GM12878 (cell line): Measurements from ENCODE around the gene FAM83G.

ENCODE experiments used
- ASH2L ChIP-seq: fragments of 300-600, 200-600 bp; sonication (generic); IDR thresholded peaks from 2 replicates; pipeline ENCODE4 v1.6.1; 2017; ENCODE audit warnings: low read depth, mild to moderate bottlenecking, borderline replicate concordance
- CBX3 ChIP-seq: fragments of 200-600 bp; sonication (generic); IDR thresholded peaks from 2 replicates; pipeline ENCODE4 v1.6.1; 2016; ENCODE audit warnings: low read depth, borderline replicate concordance
- LARP7 ChIP-seq: fragments of 450-650 bp; IDR thresholded peaks from 2 replicates; pipeline ENCODE4 v1.6.1; 2017; ENCODE audit warnings: mild to moderate bottlenecking
- TAF1 ChIP-seq: IDR thresholded peaks from 2 replicates; pipeline ENCODE4 v1.6.1; 2011; ENCODE audit warnings: mild to moderate bottlenecking, low read depth, low read length, borderline replicate concordance
- YY1 ChIP-seq: IDR thresholded peaks from 2 replicates; pipeline ENCODE4 v1.6.1; 2011; ENCODE audit warnings: low read depth, mild to moderate bottlenecking, low read length
- ZNF207 ChIP-seq: fragments of 450-650 bp; IDR thresholded peaks from 2 replicates; pipeline ENCODE4 v1.6.1; 2014; ENCODE audit warnings: antibody characterized with exemption, mild to moderate bottlenecking, borderline replicate concordance
- ZNF384 ChIP-seq: IDR thresholded peaks from 2 replicates; pipeline ENCODE4 v1.6.1; 2012; ENCODE audit warnings: low read depth, mild to moderate bottlenecking, low read length, improper control_type of control experiment, borderline replicate concordance
- ZSCAN29 ChIP-seq: fragments of 450-650 bp; IDR thresholded peaks from 2 replicates; pipeline ENCODE4 v1.6.1; 2017; ENCODE audit warnings: mild to moderate bottlenecking, moderate library complexity
- TF ChIP-seq, protein P1 (sequence below): IDR thresholded peaks from 2 replicates; pipeline ENCODE4 v1.6.1; 2011; ENCODE audit warnings: borderline replicate concordance, low read depth, mild to moderate bottlenecking, moderate library complexity, low read length; ENCODE audit not compliant: insufficient read depth, poor library complexity, severe bottlenecking
- TF ChIP-seq, protein P2 (sequence below): fragments of 450-650 bp; IDR thresholded peaks from 2 replicates; pipeline ENCODE4 v1.6.1; 2018; ENCODE audit warnings: borderline replicate concordance, mild to moderate bottlenecking; ENCODE audit not compliant: partially characterized antibody
- TF ChIP-seq, protein P3 (sequence below): IDR thresholded peaks from 2 replicates; pipeline ENCODE4 v1.6.1; 2011; ENCODE audit warnings: mild to moderate bottlenecking, low read depth, low read length, moderate library complexity; ENCODE audit not compliant: insufficient replicate concordance
- TF ChIP-seq, protein P4 (sequence below), 3 experiments: IDR thresholded peaks in 2 of 3; conservative IDR thresholded peaks in 1 of 3; 2 replicates each; pipeline ENCODE4 v1.5.1; 2011; ENCODE audit warnings: low read depth in 3 of 3, low read length in 3 of 3, mild to moderate bottlenecking in 3 of 3, control low read depth in 2 of 3, moderate library complexity in 2 of 3, inconsistent platforms in 1 of 3, mixed read lengths in 1 of 3; ENCODE audit not compliant: control insufficient read depth in 2 of 3, insufficient read depth in 1 of 3; ENCODE audit errors: extremely low read depth in 1 of 3
- TF ChIP-seq, protein P5 (sequence below): fragments of 450-650 bp; IDR thresholded peaks from 2 replicates; pipeline ENCODE4 v1.6.1; 2017; ENCODE audit warnings: mild to moderate bottlenecking

DNA sequence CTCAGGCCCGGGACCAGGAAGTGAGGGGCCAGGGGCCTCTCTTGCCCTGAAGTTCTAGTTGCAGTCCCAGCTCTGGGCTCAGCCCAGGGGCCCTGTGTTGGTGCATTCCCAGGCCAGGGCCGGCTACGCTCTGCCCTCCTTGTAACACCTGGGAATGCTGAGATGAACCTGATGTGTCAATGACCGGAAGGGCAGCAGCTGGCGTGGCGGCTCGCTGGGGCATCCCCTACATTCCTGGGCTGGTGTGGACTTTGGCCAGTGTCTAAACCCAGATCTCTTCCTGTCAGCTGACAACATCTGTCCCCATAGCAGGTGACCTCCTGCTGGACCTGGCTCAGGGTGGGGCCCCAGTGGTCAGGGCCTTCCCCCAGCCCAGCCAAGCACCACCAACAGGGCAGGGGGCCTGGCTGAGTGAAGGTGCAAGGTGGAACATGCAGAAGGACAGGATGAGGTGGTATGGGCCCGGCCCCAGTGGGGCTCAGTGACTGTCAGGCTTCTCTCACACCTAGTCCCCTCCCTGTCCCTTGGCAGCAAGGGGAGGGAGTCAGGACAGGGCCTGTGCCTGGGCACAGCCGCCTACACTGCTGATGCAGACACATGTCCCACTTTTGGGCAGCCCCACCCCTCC, 15.9 kb downstream of the FAM83G start:
- TF ChIP-seq, protein P1, sequence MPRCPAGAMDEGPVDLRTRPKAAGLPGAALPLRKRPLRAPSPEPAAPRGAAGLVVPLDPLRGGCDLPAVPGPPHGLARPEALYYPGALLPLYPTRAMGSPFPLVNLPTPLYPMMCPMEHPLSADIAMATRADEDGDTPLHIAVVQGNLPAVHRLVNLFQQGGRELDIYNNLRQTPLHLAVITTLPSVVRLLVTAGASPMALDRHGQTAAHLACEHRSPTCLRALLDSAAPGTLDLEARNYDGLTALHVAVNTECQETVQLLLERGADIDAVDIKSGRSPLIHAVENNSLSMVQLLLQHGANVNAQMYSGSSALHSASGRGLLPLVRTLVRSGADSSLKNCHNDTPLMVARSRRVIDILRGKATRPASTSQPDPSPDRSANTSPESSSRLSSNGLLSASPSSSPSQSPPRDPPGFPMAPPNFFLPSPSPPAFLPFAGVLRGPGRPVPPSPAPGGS: no peak
- no peak for TF ChIP-seq ASH2L
- TF ChIP-seq, protein P2, sequence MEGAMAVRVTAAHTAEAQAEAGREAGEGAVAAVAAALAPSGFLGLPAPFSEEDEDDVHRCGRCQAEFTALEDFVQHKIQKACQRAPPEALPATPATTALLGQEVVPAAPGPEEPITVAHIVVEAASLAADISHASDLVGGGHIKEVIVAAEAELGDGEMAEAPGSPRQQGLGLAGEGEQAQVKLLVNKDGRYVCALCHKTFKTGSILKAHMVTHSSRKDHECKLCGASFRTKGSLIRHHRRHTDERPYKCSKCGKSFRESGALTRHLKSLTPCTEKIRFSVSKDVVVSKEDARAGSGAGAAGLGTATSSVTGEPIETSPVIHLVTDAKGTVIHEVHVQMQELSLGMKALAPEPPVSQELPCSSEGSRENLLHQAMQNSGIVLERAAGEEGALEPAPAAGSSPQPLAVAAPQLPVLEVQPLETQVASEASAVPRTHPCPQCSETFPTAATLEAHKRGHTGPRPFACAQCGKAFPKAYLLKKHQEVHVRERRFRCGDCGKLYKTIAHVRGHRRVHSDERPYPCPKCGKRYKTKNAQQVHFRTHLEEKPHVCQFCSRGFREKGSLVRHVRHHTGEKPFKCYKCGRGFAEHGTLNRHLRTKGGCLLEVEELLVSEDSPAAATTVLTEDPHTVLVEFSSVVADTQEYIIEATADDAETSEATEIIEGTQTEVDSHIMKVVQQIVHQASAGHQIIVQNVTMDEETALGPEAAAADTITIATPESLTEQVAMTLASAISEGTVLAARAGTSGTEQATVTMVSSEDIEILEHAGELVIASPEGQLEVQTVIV: no peak
- TF ChIP-seq ZNF384: no peak
- TF ChIP-seq YY1: no peak
- no peak for TF ChIP-seq TAF1
- TF ChIP-seq, protein P3, sequence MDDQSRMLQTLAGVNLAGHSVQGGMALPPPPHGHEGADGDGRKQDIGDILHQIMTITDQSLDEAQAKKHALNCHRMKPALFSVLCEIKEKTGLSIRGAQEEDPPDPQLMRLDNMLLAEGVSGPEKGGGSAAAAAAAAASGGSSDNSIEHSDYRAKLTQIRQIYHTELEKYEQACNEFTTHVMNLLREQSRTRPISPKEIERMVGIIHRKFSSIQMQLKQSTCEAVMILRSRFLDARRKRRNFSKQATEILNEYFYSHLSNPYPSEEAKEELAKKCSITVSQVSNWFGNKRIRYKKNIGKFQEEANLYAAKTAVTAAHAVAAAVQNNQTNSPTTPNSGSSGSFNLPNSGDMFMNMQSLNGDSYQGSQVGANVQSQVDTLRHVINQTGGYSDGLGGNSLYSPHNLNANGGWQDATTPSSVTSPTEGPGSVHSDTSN: no peak
- no peak for TF ChIP-seq ZSCAN29
- TF ChIP-seq, protein P4, sequence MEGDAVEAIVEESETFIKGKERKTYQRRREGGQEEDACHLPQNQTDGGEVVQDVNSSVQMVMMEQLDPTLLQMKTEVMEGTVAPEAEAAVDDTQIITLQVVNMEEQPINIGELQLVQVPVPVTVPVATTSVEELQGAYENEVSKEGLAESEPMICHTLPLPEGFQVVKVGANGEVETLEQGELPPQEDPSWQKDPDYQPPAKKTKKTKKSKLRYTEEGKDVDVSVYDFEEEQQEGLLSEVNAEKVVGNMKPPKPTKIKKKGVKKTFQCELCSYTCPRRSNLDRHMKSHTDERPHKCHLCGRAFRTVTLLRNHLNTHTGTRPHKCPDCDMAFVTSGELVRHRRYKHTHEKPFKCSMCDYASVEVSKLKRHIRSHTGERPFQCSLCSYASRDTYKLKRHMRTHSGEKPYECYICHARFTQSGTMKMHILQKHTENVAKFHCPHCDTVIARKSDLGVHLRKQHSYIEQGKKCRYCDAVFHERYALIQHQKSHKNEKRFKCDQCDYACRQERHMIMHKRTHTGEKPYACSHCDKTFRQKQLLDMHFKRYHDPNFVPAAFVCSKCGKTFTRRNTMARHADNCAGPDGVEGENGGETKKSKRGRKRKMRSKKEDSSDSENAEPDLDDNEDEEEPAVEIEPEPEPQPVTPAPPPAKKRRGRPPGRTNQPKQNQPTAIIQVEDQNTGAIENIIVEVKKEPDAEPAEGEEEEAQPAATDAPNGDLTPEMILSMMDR (IDR thresholded peaks at IDR 0.05 in 2 of 3, conservative IDR thresholded peaks at IDR 0.05 in 1 of 3; ENCODE audit: control insufficient read depth in 2 of 3, extremely low read depth in 1 of 3, insufficient read depth in 1 of 3, low read depth in 3 of 3, low read length in 3 of 3): no peak
- no peak for TF ChIP-seq ZNF207
- TF ChIP-seq LARP7: no peak
- TF ChIP-seq CBX3: no peak
- TF ChIP-seq, protein P5, sequence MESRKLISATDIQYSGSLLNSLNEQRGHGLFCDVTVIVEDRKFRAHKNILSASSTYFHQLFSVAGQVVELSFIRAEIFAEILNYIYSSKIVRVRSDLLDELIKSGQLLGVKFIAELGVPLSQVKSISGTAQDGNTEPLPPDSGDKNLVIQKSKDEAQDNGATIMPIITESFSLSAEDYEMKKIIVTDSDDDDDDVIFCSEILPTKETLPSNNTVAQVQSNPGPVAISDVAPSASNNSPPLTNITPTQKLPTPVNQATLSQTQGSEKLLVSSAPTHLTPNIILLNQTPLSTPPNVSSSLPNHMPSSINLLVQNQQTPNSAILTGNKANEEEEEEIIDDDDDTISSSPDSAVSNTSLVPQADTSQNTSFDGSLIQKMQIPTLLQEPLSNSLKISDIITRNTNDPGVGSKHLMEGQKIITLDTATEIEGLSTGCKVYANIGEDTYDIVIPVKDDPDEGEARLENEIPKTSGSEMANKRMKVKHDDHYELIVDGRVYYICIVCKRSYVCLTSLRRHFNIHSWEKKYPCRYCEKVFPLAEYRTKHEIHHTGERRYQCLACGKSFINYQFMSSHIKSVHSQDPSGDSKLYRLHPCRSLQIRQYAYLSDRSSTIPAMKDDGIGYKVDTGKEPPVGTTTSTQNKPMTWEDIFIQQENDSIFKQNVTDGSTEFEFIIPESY: no peak
